ENCODE results near the gene FGFR2.

Gene FGFR2

GRCh38 chr10:121509796-121510195 is 88.4 kb downstream of the FGFR2 start:
- Histone ChIP-seq H4K5ac (ENCODE audit: low read length) (no peak overlapping the region), H2BK15ac (replicated peaks; ENCODE audit: low read depth) (no peak overlapping the region), H4K8ac (ENCODE audit: low read depth, low read length) (no peak overlapping the region), H3K27me3 (ENCODE audit: insufficient read depth, low read length, poor library complexity) (no peaks in the 10 kb centered on the region), H2BK120ac (ENCODE audit: low read depth, low read length) (no peak overlapping the region), H3K18ac (ENCODE audit: low read length) (no peak overlapping the region), H3K9ac (ENCODE audit: low read length) (no peak overlapping the region), H3K4ac (ENCODE audit: low read depth, low read length) (no peak overlapping the region), H3K56ac (ENCODE audit: low read length) (no peak overlapping the region), H3K79me2 (ENCODE audit: control insufficient read depth, insufficient read depth, low read length) (no peaks in the 10 kb centered on the region), H3K79me1 (ENCODE audit: low read length) (no peaks in the 10 kb centered on the region), H3K36me3 (ENCODE audit: control insufficient read depth, insufficient read depth, low read length) (no peaks in the 10 kb centered on the region), H3K27ac (ENCODE audit: low read depth, low read length) (no peak overlapping the region), H3K4me3 (ENCODE audit: low read length) (no peak overlapping the region), H3K4me2 (ENCODE audit: low read length) (no peak overlapping the region), H3K23ac (ENCODE audit: low read length) (no peak overlapping the region), H2AK5ac (ENCODE audit: low read length) (no peak overlapping the region), H3K4me1 (ENCODE audit: control insufficient read depth, low read depth, low read length) (peaks cover 17% of the 10 kb centered on the region), H2BK5ac (ENCODE audit: low read length) (no peak overlapping the region)
- WGBS (ENCODE audit: extremely low coverage, insufficient coverage, low lambda C conversion rate) = no CpG with 5 or more reads among the region's 3 CpGs
- no peak for DNase-seq

- WGBS (ENCODE audit: extremely low coverage, insufficient coverage, low lambda C conversion rate) = 100% methylated on average over 1 of the region's 4 CpGs
- H3K36me3 ChIP-seq (ENCODE audit: control insufficient read depth, insufficient read depth, low read length) = no peaks in the 10 kb centered on the region
- no peak overlapping the region for H2AK5ac ChIP-seq (ENCODE audit: low read length)
- H3K56ac ChIP-seq (ENCODE audit: low read length) = no peak overlapping the region
- H3K79me1 ChIP-seq (ENCODE audit: low read length) = no peaks in the 10 kb centered on the region
- no peak overlapping the region for H3K9ac ChIP-seq (ENCODE audit: low read length)
- no peaks in the 10 kb centered on the region for H3K79me2 ChIP-seq (ENCODE audit: control insufficient read depth, insufficient read depth, low read length)
- no peak overlapping the region for H3K4me3 ChIP-seq (ENCODE audit: low read length)
- no peak for DNase-seq
- no peak overlapping the region for H2BK120ac ChIP-seq (ENCODE audit: low read depth, low read length)
- no peaks in the 10 kb centered on the region for H3K27me3 ChIP-seq (ENCODE audit: insufficient read depth, low read length, poor library complexity)
- H3K4me2 ChIP-seq (ENCODE audit: low read length) = no peak overlapping the region
- H3K27ac ChIP-seq (ENCODE audit: low read depth, low read length) = no peak overlapping the region
- no peak overlapping the region for H3K23ac ChIP-seq (ENCODE audit: low read length)
- H4K5ac ChIP-seq (ENCODE audit: low read length) = no peak overlapping the region
- H2BK5ac ChIP-seq (ENCODE audit: low read length) = no peak overlapping the region
- no peak overlapping the region for H2BK15ac ChIP-seq (replicated peaks; ENCODE audit: low read depth)
- no peak overlapping the region for H3K18ac ChIP-seq (ENCODE audit: low read length)
- no peak overlapping the region for H4K8ac ChIP-seq (ENCODE audit: low read depth, low read length)
- peaks cover 14% of the 10 kb centered on the region for H3K4me1 ChIP-seq (ENCODE audit: control insufficient read depth, low read depth, low read length)
- H3K4ac ChIP-seq (ENCODE audit: low read depth, low read length) = no peak overlapping the region
Measured at GRCh38 chr10:121509112-121509511, 89.1 kb downstream of the FGFR2 start.

GRCh38 chr10:121503587-121504051 is 94.6 kb downstream of the FGFR2 start:
- H3K18ac ChIP-seq (ENCODE audit: low read length) = no peak overlapping the region
- no peak overlapping the region for H4K8ac ChIP-seq (ENCODE audit: low read depth, low read length)
- no peaks in the 10 kb centered on the region for H3K4me1 ChIP-seq (ENCODE audit: control insufficient read depth, low read depth, low read length)
- no peak overlapping the region for H2BK5ac ChIP-seq (ENCODE audit: low read length)
- WGBS (ENCODE audit: extremely low coverage, insufficient coverage, low lambda C conversion rate) = no CpG with 5 or more reads among the region's 6 CpGs
- no peak overlapping the region for H2BK15ac ChIP-seq (replicated peaks; ENCODE audit: low read depth)
- no peaks in the 10 kb centered on the region for H3K36me3 ChIP-seq (ENCODE audit: control insufficient read depth, insufficient read depth, low read length)
- no peak overlapping the region for H2BK120ac ChIP-seq (ENCODE audit: low read depth, low read length)
- H3K9ac ChIP-seq (ENCODE audit: low read length) = no peak overlapping the region
- H3K4me2 ChIP-seq (ENCODE audit: low read length) = no peak overlapping the region
- no peak overlapping the region for H3K23ac ChIP-seq (ENCODE audit: low read length)
- H3K79me2 ChIP-seq (ENCODE audit: control insufficient read depth, insufficient read depth, low read length) = no peaks in the 10 kb centered on the region
- no peak overlapping the region for H3K56ac ChIP-seq (ENCODE audit: low read length)
- H3K4ac ChIP-seq (ENCODE audit: low read depth, low read length) = no peak overlapping the region
- H3K79me1 ChIP-seq (ENCODE audit: low read length) = no peaks in the 10 kb centered on the region
- no peak for DNase-seq
- H4K5ac ChIP-seq (ENCODE audit: low read length) = no peak overlapping the region
- H3K27ac ChIP-seq (ENCODE audit: low read depth, low read length) = no peak overlapping the region
- no peak overlapping the region for H3K4me3 ChIP-seq (ENCODE audit: low read length)
- no peak overlapping the region for H2AK5ac ChIP-seq (ENCODE audit: low read length)
- H3K27me3 ChIP-seq (ENCODE audit: insufficient read depth, low read length, poor library complexity) = no peaks in the 10 kb centered on the region

GRCh38 chr10:121501796-121502195 is 96.4 kb downstream of the FGFR2 start:
- no peak overlapping the region for H3K4me3 ChIP-seq (ENCODE audit: low read length)
- H2AK5ac ChIP-seq (ENCODE audit: low read length) = no peak overlapping the region
- no peaks in the 10 kb centered on the region for H3K79me2 ChIP-seq (ENCODE audit: control insufficient read depth, insufficient read depth, low read length)
- no peaks in the 10 kb centered on the region for H3K36me3 ChIP-seq (ENCODE audit: control insufficient read depth, insufficient read depth, low read length)
- no peak for DNase-seq
- no peaks in the 10 kb centered on the region for H3K4me1 ChIP-seq (ENCODE audit: control insufficient read depth, low read depth, low read length)
- no peak overlapping the region for H3K27ac ChIP-seq (ENCODE audit: low read depth, low read length)
- H3K9ac ChIP-seq (ENCODE audit: low read length) = no peak overlapping the region
- H3K27me3 ChIP-seq (ENCODE audit: insufficient read depth, low read length, poor library complexity) = no peaks in the 10 kb centered on the region
- no peak overlapping the region for H2BK5ac ChIP-seq (ENCODE audit: low read length)
- WGBS (ENCODE audit: extremely low coverage, insufficient coverage, low lambda C conversion rate) = no CpG with 5 or more reads among the region's 7 CpGs
- H3K4me2 ChIP-seq (ENCODE audit: low read length) = no peak overlapping the region
- no peak overlapping the region for H3K56ac ChIP-seq (ENCODE audit: low read length)
- H2BK120ac ChIP-seq (ENCODE audit: low read depth, low read length) = no peak overlapping the region
- no peak overlapping the region for H3K23ac ChIP-seq (ENCODE audit: low read length)
- H4K5ac ChIP-seq (ENCODE audit: low read length) = no peak overlapping the region
- no peak overlapping the region for H2BK15ac ChIP-seq (replicated peaks; ENCODE audit: low read depth)
- H3K4ac ChIP-seq (ENCODE audit: low read depth, low read length) = no peak overlapping the region
- H4K8ac ChIP-seq (ENCODE audit: low read depth, low read length) = no peak overlapping the region
- no peaks in the 10 kb centered on the region for H3K79me1 ChIP-seq (ENCODE audit: low read length)
- H3K18ac ChIP-seq (ENCODE audit: low read length) = no peak overlapping the region

GRCh38 chr10:121500701-121501332 is 97.4 kb downstream of the FGFR2 start:
- Histone ChIP-seq H3K23ac (ENCODE audit: low read length) (no peak overlapping the region), H3K79me1 (ENCODE audit: low read length) (no peaks in the 10 kb centered on the region), H3K4me1 (ENCODE audit: control insufficient read depth, low read depth, low read length) (no peaks in the 10 kb centered on the region), H4K5ac (ENCODE audit: low read length) (no peak overlapping the region), H3K4me2 (ENCODE audit: low read length) (no peak overlapping the region), H2AK5ac (ENCODE audit: low read length) (no peak overlapping the region), H3K56ac (ENCODE audit: low read length) (no peak overlapping the region), H3K18ac (ENCODE audit: low read length) (no peak overlapping the region), H3K9ac (ENCODE audit: low read length) (no peak overlapping the region), H2BK5ac (ENCODE audit: low read length) (no peak overlapping the region), H3K27me3 (ENCODE audit: insufficient read depth, low read length, poor library complexity) (no peaks in the 10 kb centered on the region), H3K4ac (ENCODE audit: low read depth, low read length) (no peak overlapping the region), H4K8ac (ENCODE audit: low read depth, low read length) (no peak overlapping the region), H2BK15ac (replicated peaks; ENCODE audit: low read depth) (no peak overlapping the region), H3K36me3 (ENCODE audit: control insufficient read depth, insufficient read depth, low read length) (no peaks in the 10 kb centered on the region), H3K79me2 (ENCODE audit: control insufficient read depth, insufficient read depth, low read length) (no peaks in the 10 kb centered on the region), H3K27ac (ENCODE audit: low read depth, low read length) (no peak overlapping the region), H2BK120ac (ENCODE audit: low read depth, low read length) (no peak overlapping the region), H3K4me3 (ENCODE audit: low read length) (no peak overlapping the region)
- no CpG with 5 or more reads among the region's 16 CpGs for WGBS (ENCODE audit: extremely low coverage, insufficient coverage, low lambda C conversion rate)
- DNase-seq = peak; percentile 27

Measured in mesendoderm (in vitro differentiated cells).